ENCODE measurements around the gene HMBS.
"Not testable (repeated sequence)": the region's sequence is repeated elsewhere in the genome, so short reads cannot be mapped to it uniquely, and the experiment has no call there.

The HMBS gene

DNA sequence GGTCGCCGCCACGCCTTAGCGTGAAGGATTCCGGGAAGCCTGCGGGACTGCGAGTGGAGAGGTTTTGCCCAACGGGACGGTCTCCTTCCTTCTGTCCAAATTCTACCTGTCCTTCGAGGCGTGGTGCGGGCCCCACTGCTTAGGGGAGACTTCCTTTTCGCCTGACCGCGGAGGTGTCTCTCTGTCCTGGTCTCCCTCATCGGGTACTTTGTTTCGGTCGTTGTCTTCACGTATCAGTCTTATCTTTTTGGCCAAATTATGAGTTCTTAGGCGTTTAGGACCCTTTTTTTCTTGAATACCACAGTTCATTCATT, 37.1 kb downstream of the HMBS start:
- no peak for DNase-seq

DNA sequence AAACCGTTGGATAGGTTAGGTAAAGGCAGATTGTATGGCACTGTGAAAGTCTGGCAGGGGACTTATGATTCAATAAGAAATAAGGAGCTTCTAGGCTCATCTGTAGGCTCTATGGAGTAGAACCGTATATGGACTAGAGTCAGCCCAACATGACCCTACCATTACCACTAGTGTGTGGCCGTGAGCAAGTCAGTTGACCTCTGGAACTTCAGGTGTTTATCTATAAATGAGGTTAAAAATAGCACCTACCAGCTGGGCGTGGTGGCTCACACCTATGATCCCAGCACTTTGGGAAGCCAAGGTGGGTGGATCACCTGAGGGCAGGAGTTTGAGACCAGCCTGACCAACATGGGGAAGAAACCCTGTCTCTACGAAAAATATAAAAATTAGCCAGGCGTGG, 41.1 kb downstream of the HMBS start:
- DNase-seq, result no peak

DNA sequence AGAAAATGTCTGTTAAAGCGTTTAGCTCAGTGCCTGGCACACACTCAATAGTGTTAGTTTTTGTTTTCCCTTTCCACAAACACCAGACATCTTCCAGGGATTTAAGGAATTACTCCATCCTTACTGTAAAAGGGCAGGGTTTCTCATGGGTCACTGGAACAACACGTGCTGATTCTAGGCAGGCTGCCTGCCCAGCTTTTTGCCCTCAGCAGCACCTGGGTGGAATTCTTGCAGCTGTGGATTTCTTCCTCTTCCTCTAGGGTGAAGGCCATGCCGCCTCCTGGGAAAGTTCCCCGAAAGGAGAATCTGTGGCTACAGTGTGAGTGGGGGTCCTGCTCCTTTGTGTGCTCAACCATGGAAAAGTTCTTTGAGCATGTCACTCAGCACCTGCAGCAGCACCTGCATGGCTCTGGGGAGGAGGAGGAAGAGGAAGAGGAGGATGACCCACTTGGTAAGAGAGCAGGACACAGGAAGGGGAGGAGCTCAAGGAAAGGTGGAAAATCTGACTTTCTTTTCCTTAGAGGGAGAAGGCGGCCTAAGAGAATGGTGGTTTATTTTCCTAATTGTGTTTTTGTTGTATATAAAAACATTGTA, 42.1 kb downstream of the HMBS start:
- DNase-seq, result no peak

DNA sequence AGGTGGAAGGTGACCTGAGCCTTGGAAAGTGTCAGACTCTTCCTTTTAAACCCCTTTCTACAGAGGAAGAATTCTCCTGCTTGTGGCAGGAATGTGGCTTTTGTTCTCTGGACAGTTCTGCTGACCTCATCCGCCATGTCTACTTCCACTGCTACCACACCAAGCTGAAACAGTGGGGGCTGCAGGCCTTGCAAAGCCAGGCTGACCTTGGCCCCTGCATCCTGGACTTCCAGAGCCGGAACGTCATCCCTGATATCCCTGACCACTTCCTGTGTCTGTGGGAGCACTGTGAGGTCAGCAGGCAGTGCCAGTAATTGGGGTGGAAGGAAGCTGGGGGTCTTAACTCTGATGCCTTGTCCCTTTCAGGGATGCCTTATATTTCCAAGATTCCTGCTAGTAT, 46.0 kb downstream of the HMBS start:
- DNase-seq, result no peak

DNA sequence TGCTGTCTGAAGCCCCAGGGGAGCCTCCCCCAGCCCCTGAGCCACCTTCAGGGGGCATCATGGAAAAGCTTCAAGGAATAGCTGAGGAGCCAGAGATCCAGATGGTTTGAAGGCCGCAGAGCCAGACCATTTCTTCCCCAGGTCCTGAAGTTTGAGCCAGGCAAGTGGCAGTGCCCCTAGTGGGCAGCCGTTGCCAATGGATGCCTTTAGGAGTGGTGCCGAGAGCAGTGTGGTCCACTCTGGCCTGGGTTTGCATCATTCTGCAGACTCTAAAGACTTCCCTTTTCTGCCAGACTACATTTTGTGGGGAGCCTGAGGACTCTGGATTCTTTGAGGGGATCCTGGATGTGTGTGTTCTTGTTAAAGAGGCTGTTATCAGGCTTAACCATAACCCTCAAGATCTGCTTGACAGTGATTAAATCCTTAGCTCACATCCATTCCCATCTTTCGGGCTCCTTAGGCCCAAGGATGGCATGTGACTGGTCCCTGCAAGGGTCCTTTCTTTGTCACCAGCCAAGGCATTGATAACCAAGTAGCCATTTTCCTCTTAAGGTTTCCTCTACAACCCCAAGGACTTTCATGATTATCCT, 49.8 kb downstream of the HMBS start:
- no peak for DNase-seq

DNA sequence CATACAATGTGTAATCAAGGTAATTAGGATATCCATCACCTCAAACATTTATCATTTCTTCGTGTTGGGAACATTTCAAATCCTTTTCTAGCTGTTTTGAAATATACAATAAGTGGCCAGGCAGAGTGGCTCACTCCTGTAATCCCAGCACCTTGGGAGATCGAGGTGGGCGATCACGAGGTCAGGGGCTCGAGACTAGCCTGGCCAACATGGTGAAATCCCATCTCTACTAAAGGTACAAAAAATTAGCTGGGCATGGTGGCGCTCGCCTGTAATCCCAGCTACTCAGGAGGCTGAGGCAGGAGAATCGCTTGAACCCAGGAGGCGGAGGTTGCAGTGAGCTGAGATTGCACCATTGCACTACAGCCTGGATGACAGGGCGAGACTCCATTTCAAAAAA, 54.6 kb downstream of the HMBS start:
- not testable (repeated sequence) for DNase-seq

Measured in NCI-H446 treated with DMSO at 0.1 percent for 48 hours (cell line).